HG03469 (cell line): ENCODE measurements around the gene ERC1.
"Not testable (repeated sequence)": the region's sequence is repeated elsewhere in the genome, so short reads cannot be mapped to it uniquely, and the experiment has no call there.

Experiments
- ATAC-seq: cut with Tn5 transposase; IDR thresholded peaks from one replicate; pipeline ENCODE4 v1.9.1; 2021; ENCODE audit warnings: mild to moderate bottlenecking, moderate library complexity, moderate number of reproducible peaks; ENCODE audit not compliant: unreplicated experiment

The ERC1 gene

GRCh38 chr12:1179128-1179527 lies 188.1 kb downstream of the ERC1 start:
- ATAC-seq = no peak

- ATAC-seq = no peak
These were observed 191.0 kb downstream of the ERC1 start for GRCh38 chr12:1182069-1182468.

- ATAC-seq = no peak
These were observed 193.4 kb downstream of the ERC1 start for GRCh38 chr12:1184402-1184801.

GRCh38 chr12:1185460-1186182 lies 194.6 kb downstream of the ERC1 start:
- no peak for ATAC-seq

GRCh38 chr12:1186298-1186697 lies 195.3 kb downstream of the ERC1 start:
- ATAC-seq = no peak

GRCh38 chr12:1188016-1188415 lies 197.0 kb downstream of the ERC1 start:
- ATAC-seq = no peak

- no peak for ATAC-seq
These were observed 198.1 kb downstream of the ERC1 start for GRCh38 chr12:1189163-1189562.

- no peak for ATAC-seq
These were observed 204.5 kb downstream of the ERC1 start for GRCh38 chr12:1195513-1195912.

- no peak for ATAC-seq
These were observed 206.4 kb downstream of the ERC1 start for GRCh38 chr12:1197264-1198018.

- not testable (repeated sequence) for ATAC-seq
These were observed 207.8 kb downstream of the ERC1 start for GRCh38 chr12:1198854-1199253.

- no peak for ATAC-seq
These were observed 208.7 kb downstream of the ERC1 start for GRCh38 chr12:1199700-1200099.

GRCh38 chr12:1201030-1201429 lies 210.0 kb downstream of the ERC1 start:
- no peak for ATAC-seq

GRCh38 chr12:1201886-1202285 lies 210.9 kb downstream of the ERC1 start:
- ATAC-seq = no peak

GRCh38 chr12:1203735-1204019 lies 212.7 kb downstream of the ERC1 start:
- ATAC-seq = no peak

GRCh38 chr12:1204581-1205121 lies 213.6 kb downstream of the ERC1 start:
- peak; percentile 70 for ATAC-seq

- ATAC-seq = no peak
These were observed 214.6 kb downstream of the ERC1 start for GRCh38 chr12:1205512-1206060.

GRCh38 chr12:1206118-1206734 lies 215.2 kb downstream of the ERC1 start:
- ATAC-seq = no peak

- no peak for ATAC-seq
These were observed 216.3 kb downstream of the ERC1 start for GRCh38 chr12:1207276-1207675.

GRCh38 chr12:1208719-1209118 lies 217.7 kb downstream of the ERC1 start:
- ATAC-seq = not testable (repeated sequence)

GRCh38 chr12:1212526-1212925 lies 221.5 kb downstream of the ERC1 start:
- ATAC-seq = no peak

GRCh38 chr12:1213205-1213604 lies 222.2 kb downstream of the ERC1 start:
- no peak for ATAC-seq
